H9 (cell line): Measurements from ENCODE around the gene PPM1G. TPM values are rescaled to one million over a fixed set of nuclear protein-coding genes. Genes with fewer than 3 reads are reported as not detected.

Experiments
- DNase-seq: peaks from one replicate; pipeline ENCODE4 v3.0.0-alpha.2; 2017
- H2AFZ ChIP-seq: one replicate; pipeline ENCODE4 v1.6.1; 2013; ENCODE audit warnings: mild to moderate bottlenecking, low read length, control low read depth, moderate library complexity
- H2AK5ac ChIP-seq: 2 replicates; pipeline ENCODE4 v1.6.1; 2013; ENCODE audit warnings: low read length, control low read depth, mixed read lengths; ENCODE audit not compliant: insufficient read length
- H2BK120ac ChIP-seq: one replicate; pipeline ENCODE4 v1.6.1; 2013; ENCODE audit warnings: low read depth, mild to moderate bottlenecking, low read length, control low read depth, inconsistent platforms; ENCODE audit not compliant: poor library complexity, severe bottlenecking
- H2BK12ac ChIP-seq: 2 replicates; pipeline ENCODE4 v1.6.1; 2013; ENCODE audit warnings: low read length, control low read depth, mixed read lengths, low read depth; ENCODE audit not compliant: insufficient read length
- H2BK15ac ChIP-seq: 2 replicates; pipeline ENCODE4 v1.6.1; 2013; ENCODE audit warnings: low read depth, low read length, control low read depth
- H2BK20ac ChIP-seq: one replicate; pipeline ENCODE4 v1.6.1; 2013; ENCODE audit warnings: low read depth, mild to moderate bottlenecking, low read length, control low read depth, inconsistent platforms; ENCODE audit not compliant: poor library complexity, severe bottlenecking
- H2BK5ac ChIP-seq: 2 replicates; pipeline ENCODE4 v1.6.1; 2013; ENCODE audit warnings: low read length, control low read depth, mixed read lengths; ENCODE audit not compliant: insufficient read length
- H3K14ac ChIP-seq: 2 replicates; pipeline ENCODE4 v1.6.1; 2013; ENCODE audit warnings: low read length, control low read depth; ENCODE audit not compliant: insufficient read depth
- H3K18ac ChIP-seq: 2 replicates; pipeline ENCODE4 v1.6.1; 2013; ENCODE audit warnings: low read depth, mild to moderate bottlenecking, mixed read lengths, low read length, control low read depth; ENCODE audit not compliant: insufficient read length
- H3K23ac ChIP-seq: 2 replicates; pipeline ENCODE4 v1.6.1; 2013; ENCODE audit warnings: low read length, control low read depth, mixed read lengths, low read depth; ENCODE audit not compliant: insufficient read length
- H3K23me2 ChIP-seq: 2 replicates; pipeline ENCODE4 v1.6.1; 2013; ENCODE audit warnings: low read depth, mild to moderate bottlenecking, mixed read lengths, low read length, control low read depth; ENCODE audit not compliant: insufficient read length, poor library complexity, severe bottlenecking
- H3K27ac ChIP-seq: 2 replicates; pipeline ENCODE4 v1.5.1; 2013; ENCODE audit warnings: low read length, control low read depth, mixed read lengths, low read depth; ENCODE audit not compliant: insufficient read length
- H3K27me3 ChIP-seq: 2 replicates; pipeline ENCODE4 v1.6.1; 2013; ENCODE audit warnings: low read length, control low read depth, inconsistent platforms; ENCODE audit not compliant: insufficient read depth
- H3K4ac ChIP-seq: 2 replicates; pipeline ENCODE4 v1.6.1; 2013; ENCODE audit warnings: low read depth, mild to moderate bottlenecking, control low read depth, inconsistent platforms, low read length, moderate library complexity
- H3K4me1 ChIP-seq: 2 replicates; pipeline ENCODE4 v1.6.1; 2013; ENCODE audit warnings: low read length, control low read depth, inconsistent platforms; ENCODE audit not compliant: insufficient read depth
- H3K4me2 ChIP-seq: 2 replicates; pipeline ENCODE4 v1.6.1; 2013; ENCODE audit warnings: low read length, control low read depth, mixed read lengths; ENCODE audit not compliant: insufficient read length, insufficient read depth
- H3K56ac ChIP-seq: 2 replicates; pipeline ENCODE4 v1.6.1; 2013; ENCODE audit warnings: low read depth, mild to moderate bottlenecking, mixed read lengths, low read length, control low read depth; ENCODE audit not compliant: insufficient read length
- H3K79me1 ChIP-seq: 2 replicates; pipeline ENCODE4 v1.6.1; 2013; ENCODE audit warnings: low read depth, mild to moderate bottlenecking, moderate library complexity, low read length, control low read depth, inconsistent platforms; ENCODE audit not compliant: insufficient read depth, poor library complexity, severe bottlenecking
- H3K79me2 ChIP-seq: 2 replicates; pipeline ENCODE4 v1.6.1; 2013; ENCODE audit warnings: low read length, control low read depth, inconsistent platforms; ENCODE audit not compliant: insufficient read depth
- H3K9ac ChIP-seq: 2 replicates; pipeline ENCODE4 v1.6.1; 2013; ENCODE audit warnings: low read length, control low read depth, mixed read lengths; ENCODE audit not compliant: insufficient read length; ENCODE audit errors: extremely low read depth
- H3K9me3 ChIP-seq: one replicate; pipeline ENCODE4 v1.6.1; 2013; ENCODE audit warnings: low read depth, low read length, inconsistent platforms; ENCODE audit not compliant: control insufficient read depth
- H3T11ph ChIP-seq: one replicate; pipeline ENCODE4 v1.6.1; 2013; ENCODE audit warnings: mild to moderate bottlenecking, low read length, control low read depth, inconsistent platforms
- H4K20me1 ChIP-seq: one replicate; pipeline ENCODE4 v1.6.1; 2013; ENCODE audit not compliant: control insufficient read depth, insufficient read length, insufficient read depth
- H4K5ac ChIP-seq: 2 replicates; pipeline ENCODE4 v1.6.1; 2013; ENCODE audit warnings: low read depth, mild to moderate bottlenecking, mixed read lengths, low read length, control low read depth; ENCODE audit not compliant: insufficient read length
- H4K8ac ChIP-seq: replicated peaks from 2 replicates; pipeline ENCODE4 v1.6.1; 2013; ENCODE audit warnings: low read length, control low read depth, mixed read lengths, low read depth; ENCODE audit not compliant: insufficient read length
- H4K91ac ChIP-seq: 2 replicates; pipeline ENCODE4 v1.6.1; 2013; ENCODE audit warnings: low read depth, mild to moderate bottlenecking, moderate library complexity, mixed read lengths, low read length, control low read depth; ENCODE audit not compliant: insufficient read length
- H3K27ac Mint-ChIP-seq, 3 experiments: 2 replicates in 2 of 3; 3 replicates in 1 of 3; pipeline ENCODE4 v1.8.0; 2020 to 2021; ENCODE audit warnings: mixed read lengths in 3 of 3, mild to moderate bottlenecking in 1 of 3, moderate library complexity in 1 of 3
- H3K27me3 Mint-ChIP-seq: 2 replicates; pipeline ENCODE4 v1.8.0; 2021; ENCODE audit warnings: low read depth, mild to moderate bottlenecking, moderate library complexity, mixed read lengths
- H3K36me3 Mint-ChIP-seq, 3 experiments: 2 replicates in 2 of 3; 3 replicates in 1 of 3; pipeline ENCODE4 v1.8.0; 2020 to 2021; ENCODE audit warnings: low read depth in 3 of 3, mixed read lengths in 3 of 3; ENCODE audit not compliant: insufficient read depth in 1 of 3
- H3K4me1 Mint-ChIP-seq, 2 experiments: 2 replicates each; pipeline ENCODE4 v1.8.0; 2020; ENCODE audit warnings: mixed read lengths in 2 of 2
- H3K4me3 Mint-ChIP-seq, 2 experiments: 2 replicates in 1 of 2; 3 replicates in 1 of 2; pipeline ENCODE4 v1.8.0; 2020 to 2021; ENCODE audit warnings: mild to moderate bottlenecking in 2 of 2, mixed read lengths in 2 of 2, moderate library complexity in 1 of 2
- H3K9me3 Mint-ChIP-seq, 2 experiments: 2 replicates in 1 of 2; 3 replicates in 1 of 2; pipeline ENCODE4 v1.8.0; 2020; ENCODE audit warnings: mild to moderate bottlenecking in 2 of 2, mixed read lengths in 2 of 2, moderate library complexity in 1 of 2
- WGBS: extraction: QIAGEN DNeasy Blood & Tissue Kit; methylation state at CpG from one replicate; pipeline ENCODE4 v1.1.7; 2013; ENCODE audit warnings: missing lambda C conversion rate, low lambda C conversion rate, mixed read lengths; ENCODE audit not compliant: insufficient read length; ENCODE audit errors: extremely low coverage; 5-methylcytosine and 5-hydroxymethylcytosine counted together
- total RNA-seq: library from RNA; stranded (reverse); gene quantifications from 2 replicates; pipeline ENCODE4 v1.2.1, GENCODE V29; 2021
- TF ChIP-seq, protein P1 (sequence below): fragments of 200-600 bp; sonication (generic); conservative IDR thresholded peaks from 3 replicates; pipeline ENCODE4 v1.8.0; 2021; ENCODE audit warnings: antibody characterized with exemption, mild to moderate bottlenecking

The PPM1G gene
- total RNA-seq, 1 experiment from 2014 or later, result 146 TPM

- TF ChIP-seq, protein P1, sequence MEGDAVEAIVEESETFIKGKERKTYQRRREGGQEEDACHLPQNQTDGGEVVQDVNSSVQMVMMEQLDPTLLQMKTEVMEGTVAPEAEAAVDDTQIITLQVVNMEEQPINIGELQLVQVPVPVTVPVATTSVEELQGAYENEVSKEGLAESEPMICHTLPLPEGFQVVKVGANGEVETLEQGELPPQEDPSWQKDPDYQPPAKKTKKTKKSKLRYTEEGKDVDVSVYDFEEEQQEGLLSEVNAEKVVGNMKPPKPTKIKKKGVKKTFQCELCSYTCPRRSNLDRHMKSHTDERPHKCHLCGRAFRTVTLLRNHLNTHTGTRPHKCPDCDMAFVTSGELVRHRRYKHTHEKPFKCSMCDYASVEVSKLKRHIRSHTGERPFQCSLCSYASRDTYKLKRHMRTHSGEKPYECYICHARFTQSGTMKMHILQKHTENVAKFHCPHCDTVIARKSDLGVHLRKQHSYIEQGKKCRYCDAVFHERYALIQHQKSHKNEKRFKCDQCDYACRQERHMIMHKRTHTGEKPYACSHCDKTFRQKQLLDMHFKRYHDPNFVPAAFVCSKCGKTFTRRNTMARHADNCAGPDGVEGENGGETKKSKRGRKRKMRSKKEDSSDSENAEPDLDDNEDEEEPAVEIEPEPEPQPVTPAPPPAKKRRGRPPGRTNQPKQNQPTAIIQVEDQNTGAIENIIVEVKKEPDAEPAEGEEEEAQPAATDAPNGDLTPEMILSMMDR, result no peak
- Histone ChIP-seq H2BK15ac (no peak overlapping the region), H3K4me2 (no peak overlapping the region), H3K23ac (no peak overlapping the region), H2BK5ac (no peak overlapping the region), H3K23me2 (no peaks in the 10 kb centered on the region), H3K79me2 (peaks cover 56% of the 10 kb centered on the region; the same call in 1 of the 2 replicates), H3K9ac (no peak overlapping the region), H2AFZ (no peak overlapping the region), H3K27ac (no peak overlapping the region), H3K14ac (no peak overlapping the region), H3K27me3 (no peaks in the 10 kb centered on the region), H3K18ac (no peak overlapping the region), H4K91ac (no peak overlapping the region), H3K79me1 (peaks cover 8% of the 10 kb centered on the region), H4K5ac (no peak overlapping the region), H3K56ac (no peak overlapping the region), H3K4ac (no peak overlapping the region), H2BK20ac (no peak overlapping the region), H4K8ac (no peak overlapping the region), H3K4me1 (no peaks in the 10 kb centered on the region), H2BK12ac (no peak overlapping the region), H2AK5ac (no peak overlapping the region), H3T11ph (no peak overlapping the region), H3K9me3 (no peaks in the 10 kb centered on the region), H2BK120ac (no peak overlapping the region), H4K20me1 (no peaks in the 10 kb centered on the region)
- Mint-ChIP-seq H3K4me3 (no peak overlapping the region), H3K27ac (peak overlapping the region in 1 of 3 experiments; percentile 82; a peak in 2 of 7 replicates), H3K9me3 (no peaks in the 10 kb centered on the region), H3K27me3 (no peaks in the 10 kb centered on the region), H3K4me1 (no peaks in the 10 kb centered on the region), H3K36me3 (peaks cover 9 to 30% (median 21%) of the 10 kb centered on the region in 3 experiments; a peak in 6 of 7 replicates)
- no CpG with 5 or more reads among the region's 5 CpGs for WGBS
- no peak for DNase-seq
Measured at GRCh38 chr2:27398962-27399361, 10.4 kb downstream of the PPM1G start.
